CD4-positive, alpha-beta T cell (primary cell): ENCODE measurements around the gene FLRT2. TPM values are rescaled to one million over a fixed set of nuclear protein-coding genes. Genes with fewer than 3 reads are reported as not detected.

Experiments
- ATAC-seq: fragments of 200-7000 bp; cut with Tn5 transposase; one replicate; pipeline ENCODE4 v1.10.0; 2022; ENCODE audit warnings: mild to moderate bottlenecking; ENCODE audit not compliant: poor library complexity
- CTCF ChIA-PET: fragments of 350-600 bp; sonication (Branson Sonifier 250); formaldehyde crosslinking; loops from one replicate; lab custom pipeline; 2021; ENCODE audit warnings: antibody characterized with exemption, inconsistent platforms; lab: Charles Lee
- POLR2A ChIA-PET: fragments of 350-600 bp; sonication (Branson Sonifier 250); formaldehyde crosslinking; loops from one replicate; lab custom pipeline; 2021; ENCODE audit warnings: antibody characterized with exemption, inconsistent platforms; lab: Charles Lee
- DNase-seq, 14 experiments: peaks; one replicate each; pipeline ENCODE4 v3.0.0-alpha.2; 2013 to 2020; ENCODE audit warnings: mixed read lengths in 2 of 14
- H3K27ac ChIP-seq, 2 donors: one replicate each; pipeline versions ENCODE4 v1.5.1 to v1.7.0; 2013; ENCODE audit warnings: low read length in 2 of 2, low read depth in 1 of 2, mild to moderate bottlenecking in 1 of 2
- H3K27me3 ChIP-seq, 2 experiments: 1 replicate in 1 of 2; 2 replicates in 1 of 2; pipeline versions ENCODE4 v1.6.1 to v1.7.0; 2013; ENCODE audit warnings: low read length in 2 of 2, control low read depth in 1 of 2, mild to moderate bottlenecking in 1 of 2, moderate library complexity in 1 of 2; ENCODE audit not compliant: insufficient read depth in 2 of 2, control insufficient read depth in 1 of 2
- H3K36me3 ChIP-seq: one replicate; pipeline ENCODE4 v1.6.1; 2013; ENCODE audit warnings: low read length, control low read depth; ENCODE audit not compliant: insufficient read depth
- H3K4me1 ChIP-seq: one replicate; pipeline ENCODE4 v1.6.1; 2013; ENCODE audit warnings: low read length, control low read depth; ENCODE audit not compliant: insufficient read depth
- H3K4me3 ChIP-seq: one replicate; pipeline ENCODE4 v1.5.1; 2013; ENCODE audit warnings: mild to moderate bottlenecking, low read length, moderate library complexity
- H3K9me3 ChIP-seq, 2 experiments: 1 replicate in 1 of 2; 2 replicates in 1 of 2; pipeline versions ENCODE4 v1.6.1 to v1.7.0; 2013; ENCODE audit warnings: low read length in 2 of 2, mild to moderate bottlenecking in 2 of 2, control low read depth in 1 of 2, moderate library complexity in 1 of 2; ENCODE audit not compliant: control insufficient read depth in 1 of 2, insufficient read depth in 1 of 2
- H3K27ac Mint-ChIP-seq: one replicate; pipeline ENCODE4 v1.8.0; 2020; ENCODE audit warnings: mixed read lengths
- H3K27me3 Mint-ChIP-seq: one replicate; pipeline ENCODE4 v1.8.0; 2021; ENCODE audit warnings: mixed read lengths
- H3K36me3 Mint-ChIP-seq: one replicate; pipeline ENCODE4 v1.8.0; 2021; ENCODE audit warnings: low read depth, mixed read lengths
- H3K4me1 Mint-ChIP-seq: one replicate; pipeline ENCODE4 v1.8.0; 2021; ENCODE audit warnings: low read depth, mixed read lengths
- H3K4me3 Mint-ChIP-seq: one replicate; pipeline ENCODE4 v1.8.0; 2020; ENCODE audit warnings: mild to moderate bottlenecking, mixed read lengths
- H3K9me3 Mint-ChIP-seq: one replicate; pipeline ENCODE4 v1.8.0; 2020; ENCODE audit warnings: mixed read lengths
- CTCF ChIP-seq: fragments of 200-600 bp; IDR thresholded peaks from one replicate; pipeline ENCODE4 v1.8.0; 2022; ENCODE audit warnings: antibody characterized with exemption, mild to moderate bottlenecking
- intact Hi-C, 2 experiments: fragments of 100-400 bp; cut with DNase I in 1 of 2; cut with micrococcal nuclease in 1 of 2; formaldehyde crosslinking; loops; one replicate each; pipeline versions ENCODE4 v1.15.1 to v1.9.0; 2023 to 2025; cut with DNase I, micrococcal nuclease
- total RNA-seq, 174 experiments: library from RNA in 2 of 174; stranded (reverse) in 2 of 174; gene quantifications; one replicate each; pipeline ENCODE4 v1.2.3 and lab custom pipeline; 2021 to 2026

Gene FLRT2
- total RNA-seq, 2 experiments from 2014 or later: not detected

- Mint-ChIP-seq H3K27me3 (no peaks in the 10 kb centered on the region), H3K27ac (no peak overlapping the region), H3K9me3 (no peaks in the 10 kb centered on the region), H3K36me3 (no peaks in the 10 kb centered on the region), H3K4me3 (no peak overlapping the region), H3K4me1 (no peaks in the 10 kb centered on the region)
- CTCF ChIA-PET: no interaction called here
- Histone ChIP-seq H3K4me1 (no peaks in the 10 kb centered on the region), H3K9me3 (peaks cover 0 to 10% of the 10 kb centered on the region in 2 experiments), H3K36me3 (no peaks in the 10 kb centered on the region), H3K27ac (no peak overlapping the region), H3K4me3 (no peak overlapping the region), H3K27me3 (no peaks in the 10 kb centered on the region)
- intact Hi-C loops: no loop called here
- DNase-seq (no peak), ATAC-seq (no peak)
- TF ChIP-seq CTCF: no peak
- POLR2A ChIA-PET: no interaction called here
Observed at GRCh38 chr14:85618390-85618789, 88.4 kb downstream of the FLRT2 start.

DNA sequence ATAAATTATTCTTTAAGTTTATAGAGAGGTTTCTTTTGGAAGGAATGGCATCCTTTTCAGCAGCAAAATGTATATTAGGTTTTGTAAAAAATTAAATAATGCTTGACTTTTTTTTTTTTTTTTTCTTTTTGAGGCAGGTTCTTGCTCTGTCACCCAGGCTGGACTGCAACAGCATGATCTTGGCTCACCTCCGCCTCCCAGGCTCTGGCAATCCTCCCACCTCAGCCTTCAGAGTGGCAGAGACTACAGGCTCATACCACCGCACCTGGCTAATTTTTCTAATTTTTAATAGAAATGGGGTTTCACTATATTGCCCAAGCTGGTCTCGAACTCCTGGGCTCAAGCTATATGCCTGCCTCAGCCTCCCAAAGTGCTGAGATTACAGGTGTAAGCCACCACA lies 89.0 kb downstream of the FLRT2 start:
- CTCF ChIA-PET: no interaction called here
- intact Hi-C loops: no loop called here
- H3K27ac Mint-ChIP-seq: no peak overlapping the region

GRCh38 chr14:85619851-85620250 lies 89.9 kb downstream of the FLRT2 start:
- no peak overlapping the region for H3K4me3 ChIP-seq
- Mint-ChIP-seq H3K4me3 (no peak overlapping the region), H3K9me3 (no peaks in the 10 kb centered on the region), H3K36me3 (no peaks in the 10 kb centered on the region), H3K27ac (no peak overlapping the region), H3K27me3 (no peaks in the 10 kb centered on the region), H3K4me1 (no peaks in the 10 kb centered on the region)
- DNase-seq (no peak), ATAC-seq (no peak)
- ChIA-PET POLR2A (no interaction called here), CTCF (no interaction called here)
- no peaks in the 10 kb centered on the region for H3K27me3 ChIP-seq
- intact Hi-C loops: no loop called here
- TF ChIP-seq CTCF: no peak
- H3K9me3 ChIP-seq: peaks cover 0 to 10% of the 10 kb centered on the region in 2 experiments
- no peak overlapping the region for H3K27ac ChIP-seq
- H3K4me1 ChIP-seq: no peaks in the 10 kb centered on the region
- no peaks in the 10 kb centered on the region for H3K36me3 ChIP-seq

More for the DNA sequence above, 89.0 kb downstream of the FLRT2 start:
- ATAC-seq: no peak
- H3K9me3 Mint-ChIP-seq: no peaks in the 10 kb centered on the region
- no peaks in the 10 kb centered on the region for H3K27me3 ChIP-seq
- H3K27ac ChIP-seq: no peak overlapping the region
- DNase-seq: no peak
- no peaks in the 10 kb centered on the region for H3K36me3 Mint-ChIP-seq
- POLR2A ChIA-PET: no interaction called here
- no peak for TF ChIP-seq CTCF
- no peak overlapping the region for H3K4me3 ChIP-seq
- no peaks in the 10 kb centered on the region for H3K27me3 Mint-ChIP-seq
- H3K4me3 Mint-ChIP-seq: no peak overlapping the region
- no peaks in the 10 kb centered on the region for H3K36me3 ChIP-seq
- no peaks in the 10 kb centered on the region for H3K4me1 Mint-ChIP-seq
- no peaks in the 10 kb centered on the region for H3K4me1 ChIP-seq
- H3K9me3 ChIP-seq: peaks cover 0 to 10% of the 10 kb centered on the region in 2 experiments
